ENCODE data around the gene TRIO.

TRIO gene

GRCh38 chr5:14401639-14402038, 258.5 kb downstream of the TRIO start:
- DNase-seq: no peak

GRCh38 chr5:14402424-14402823, 259.3 kb downstream of the TRIO start:
- DNase-seq: no peak

GRCh38 chr5:14404780-14405179, 261.6 kb downstream of the TRIO start:
- DNase-seq: no peak

- DNase-seq: no peak
Measured at GRCh38 chr5:14405267-14405666, 262.1 kb downstream of the TRIO start.

- no peak for DNase-seq
Measured at GRCh38 chr5:14405706-14406553, 262.8 kb downstream of the TRIO start.

GRCh38 chr5:14406554-14406849, 263.4 kb downstream of the TRIO start:
- no peak for DNase-seq

- DNase-seq: no peak
Measured at GRCh38 chr5:14407051-14407450, 263.9 kb downstream of the TRIO start.

GRCh38 chr5:14407746-14408175, 264.6 kb downstream of the TRIO start:
- DNase-seq: no peak

GRCh38 chr5:14408969-14409586, 265.9 kb downstream of the TRIO start:
- no peak for DNase-seq

- no peak for DNase-seq
Measured at GRCh38 chr5:14410068-14410393, 266.9 kb downstream of the TRIO start.

GRCh38 chr5:14410394-14411201, 267.5 kb downstream of the TRIO start:
- DNase-seq: no peak

- DNase-seq: no peak
Measured at GRCh38 chr5:14411216-14411615, 268.1 kb downstream of the TRIO start.

- no peak for DNase-seq
Measured at GRCh38 chr5:14413331-14413750, 270.2 kb downstream of the TRIO start.

- no peak for DNase-seq
Measured at GRCh38 chr5:14414007-14414406, 270.9 kb downstream of the TRIO start.

GRCh38 chr5:14414656-14415023, 271.5 kb downstream of the TRIO start:
- no peak for DNase-seq

GRCh38 chr5:14415024-14415697, 272.0 kb downstream of the TRIO start:
- no peak for DNase-seq

GRCh38 chr5:14415698-14416074, 272.5 kb downstream of the TRIO start:
- DNase-seq: no peak

GRCh38 chr5:14416621-14417275, 273.6 kb downstream of the TRIO start:
- DNase-seq: no peak

GRCh38 chr5:14417276-14417730, 274.2 kb downstream of the TRIO start:
- no peak for DNase-seq

- DNase-seq: no peak
Measured at GRCh38 chr5:14417792-14418765, 274.9 kb downstream of the TRIO start.

- DNase-seq: no peak
Measured at GRCh38 chr5:14419686-14420085, 276.5 kb downstream of the TRIO start.

Measured in NCI-H510A (cell line).